HepG2 (cell line): Measurements from ENCODE around the gene LZTR1. TPM values are rescaled to one million over a fixed set of nuclear protein-coding genes. Genes with fewer than 3 reads are reported as not detected.
A peak's percentile ranks its signal among the peaks of the same experiment; 100 is the strongest.

Experiments used
- ATF7-NPFF ChIP-seq: sonication (generic); formaldehyde crosslinking; IDR thresholded peaks from 2 replicates; pipeline ENCODE4 v1.8.1; 2023; ENCODE audit warnings: mild to moderate bottlenecking, low read depth, missing genetic modification reagents, moderate library complexity
- CCDC6 ChIP-seq: sonication (generic); formaldehyde crosslinking; IDR thresholded peaks from 2 replicates; pipeline ENCODE4 v1.8.1; 2022; ENCODE audit warnings: mild to moderate bottlenecking, missing genetic modification reagents, moderate library complexity
- CEBPG ChIP-seq: IDR thresholded peaks from 2 replicates; pipeline ENCODE4 v1.6.1; 2016
- HDAC2 ChIP-seq: sonication (generic); formaldehyde crosslinking; IDR thresholded peaks from 2 replicates; pipeline ENCODE4 v1.4.0; 2020; ENCODE audit warnings: missing genetic modification reagents
- HNRNPL ChIP-seq: fragments of 200-400 bp; formaldehyde crosslinking; IDR thresholded peaks from 2 replicates; pipeline ENCODE4 v1.6.1; 2017; ENCODE audit warnings: mild to moderate bottlenecking, low read depth, low read length
- NFATC3 ChIP-seq: sonication (generic); formaldehyde crosslinking; IDR thresholded peaks from 2 replicates; pipeline ENCODE4 v1.5.1; 2020; ENCODE audit warnings: mild to moderate bottlenecking, missing genetic modification reagents
- PITX1 ChIP-seq: sonication (generic); formaldehyde crosslinking; IDR thresholded peaks from 2 replicates; pipeline ENCODE4 v1.5.1; 2020; ENCODE audit warnings: mild to moderate bottlenecking, missing genetic modification reagents
- SMAD1 ChIP-seq: sonication (generic); formaldehyde crosslinking; IDR thresholded peaks from 2 replicates; pipeline ENCODE4 v1.4.0; 2020; ENCODE audit warnings: missing genetic modification reagents, low read depth, mild to moderate bottlenecking, borderline replicate concordance
- SPEN ChIP-seq: sonication (generic); formaldehyde crosslinking; IDR thresholded peaks from 2 replicates; pipeline ENCODE4 v1.5.1; 2020; ENCODE audit warnings: low read depth, mild to moderate bottlenecking, missing genetic modification reagents
- SRY ChIP-seq: sonication (generic); formaldehyde crosslinking; IDR thresholded peaks from 2 replicates; pipeline ENCODE4 v1.8.0; 2022; ENCODE audit warnings: mild to moderate bottlenecking, missing genetic modification reagents
- THRA ChIP-seq: sonication (generic); formaldehyde crosslinking; IDR thresholded peaks from 2 replicates; pipeline ENCODE4 v1.4.0; 2020; ENCODE audit warnings: missing genetic modification reagents, borderline replicate concordance
- ZNF263 ChIP-seq: sonication (generic); formaldehyde crosslinking; IDR thresholded peaks from 2 replicates; pipeline ENCODE4 v1.4.0; 2020; ENCODE audit warnings: missing genetic modification reagents
- ZNF607 ChIP-seq: sonication (generic); formaldehyde crosslinking; IDR thresholded peaks from 2 replicates; pipeline ENCODE4 v1.5.1; 2020; ENCODE audit warnings: missing genetic modification reagents, mild to moderate bottlenecking, borderline replicate concordance
- polyA plus RNA-seq, 8 experiments: library from polyadenylated mRNA; depleted of rRNA in 3 of 8; stranded (reverse) in 7 of 8; unstranded in 1 of 8; fragments of >200 nt; fragmentation: Illumina TruSeq in 4 of 8; extraction: Trizol in 4 of 8; gene quantifications; 2 replicates each; pipeline versions ENCODE4 v1.2.1 to v1.2.3, GENCODE V29; 2011 to 2016; ENCODE audit warnings: low read depth in 4 of 8, missing spikeins in 1 of 8, mixed read lengths in 1 of 8; ENCODE audit not compliant: insufficient read depth in 1 of 8
- total RNA-seq, 5 experiments: library from RNA; depleted of rRNA; stranded (reverse); fragments of >200 nt; fragmentation: Illumina TruSeq; extraction: Trizol; gene quantifications; 2 replicates each; pipeline ENCODE4 v1.2.3, GENCODE V29; 2016; ENCODE audit warnings: low read depth in 1 of 5
- TF ChIP-seq, protein P1 (sequence below): sonication (generic); formaldehyde crosslinking; IDR thresholded peaks from 2 replicates; pipeline ENCODE4 v1.4.0; 2020; ENCODE audit warnings: missing genetic modification reagents, mild to moderate bottlenecking, borderline replicate concordance
- TF ChIP-seq, protein P2 (sequence below): sonication (generic); formaldehyde crosslinking; IDR thresholded peaks from 2 replicates; pipeline ENCODE4 v1.4.0; 2020; ENCODE audit warnings: missing genetic modification reagents
- TF ChIP-seq, protein P3 (sequence below): sonication (generic); formaldehyde crosslinking; IDR thresholded peaks from 2 replicates; pipeline ENCODE4 v1.5.0; 2020; ENCODE audit warnings: missing genetic modification reagents
- TF ChIP-seq, protein P4 (sequence below): sonication (generic); formaldehyde crosslinking; IDR thresholded peaks from 2 replicates; pipeline ENCODE4 v1.5.0; 2020; ENCODE audit warnings: mild to moderate bottlenecking, missing genetic modification reagents
- TF ChIP-seq, protein P5 (sequence below): sonication (generic); formaldehyde crosslinking; IDR thresholded peaks from 2 replicates; pipeline ENCODE4 v1.5.1; 2020; ENCODE audit warnings: missing genetic modification reagents, mild to moderate bottlenecking, borderline replicate concordance

Gene LZTR1
- total and polyA plus RNA-seq, 2 of the 13 experiments (the other 11 are each of a cell fraction or from before 2014, with no cell fraction given), result 21.8 to 22.4 TPM

- TF ChIP-seq, protein P1, sequence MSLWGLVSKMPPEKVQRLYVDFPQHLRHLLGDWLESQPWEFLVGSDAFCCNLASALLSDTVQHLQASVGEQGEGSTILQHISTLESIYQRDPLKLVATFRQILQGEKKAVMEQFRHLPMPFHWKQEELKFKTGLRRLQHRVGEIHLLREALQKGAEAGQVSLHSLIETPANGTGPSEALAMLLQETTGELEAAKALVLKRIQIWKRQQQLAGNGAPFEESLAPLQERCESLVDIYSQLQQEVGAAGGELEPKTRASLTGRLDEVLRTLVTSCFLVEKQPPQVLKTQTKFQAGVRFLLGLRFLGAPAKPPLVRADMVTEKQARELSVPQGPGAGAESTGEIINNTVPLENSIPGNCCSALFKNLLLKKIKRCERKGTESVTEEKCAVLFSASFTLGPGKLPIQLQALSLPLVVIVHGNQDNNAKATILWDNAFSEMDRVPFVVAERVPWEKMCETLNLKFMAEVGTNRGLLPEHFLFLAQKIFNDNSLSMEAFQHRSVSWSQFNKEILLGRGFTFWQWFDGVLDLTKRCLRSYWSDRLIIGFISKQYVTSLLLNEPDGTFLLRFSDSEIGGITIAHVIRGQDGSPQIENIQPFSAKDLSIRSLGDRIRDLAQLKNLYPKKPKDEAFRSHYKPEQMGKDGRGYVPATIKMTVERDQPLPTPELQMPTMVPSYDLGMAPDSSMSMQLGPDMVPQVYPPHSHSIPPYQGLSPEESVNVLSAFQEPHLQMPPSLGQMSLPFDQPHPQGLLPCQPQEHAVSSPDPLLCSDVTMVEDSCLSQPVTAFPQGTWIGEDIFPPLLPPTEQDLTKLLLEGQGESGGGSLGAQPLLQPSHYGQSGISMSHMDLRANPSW (CRISPR knock-in tag), result no peak
- TF ChIP-seq PITX1 (CRISPR knock-in tag) (no peak; the same call in 1 of the 2 replicates), SPEN (0 out of 2 replicates have a peak, but pooled peaks have one; percentile 6), CEBPG (CRISPR knock-in tag) (0 out of 2 replicates have a peak, but pooled peaks have one; percentile 8), HDAC2 (CRISPR knock-in tag) (peak; percentile 29), ATF7-NPFF (0 out of 2 replicates have a peak, but pooled peaks have one; percentile 5), THRA (CRISPR knock-in tag) (peak; percentile 67; the same call in 1 of the 2 replicates), SMAD1 (0 out of 2 replicates have a peak, but pooled peaks have one; percentile 66), SRY (CRISPR knock-in tag) (no peak), NFATC3 (CRISPR knock-in tag) (no peak), HNRNPL (0 out of 2 replicates have a peak, but pooled peaks have one; percentile 4), ZNF607 (CRISPR knock-in tag) (0 out of 2 replicates have a peak, but pooled peaks have one; percentile 13), ZNF263 (CRISPR knock-in tag) (peak; percentile 89), CCDC6 (CRISPR knock-in tag) (peak; percentile 61; the same call in 1 of the 2 replicates)
- TF ChIP-seq, protein P2, sequence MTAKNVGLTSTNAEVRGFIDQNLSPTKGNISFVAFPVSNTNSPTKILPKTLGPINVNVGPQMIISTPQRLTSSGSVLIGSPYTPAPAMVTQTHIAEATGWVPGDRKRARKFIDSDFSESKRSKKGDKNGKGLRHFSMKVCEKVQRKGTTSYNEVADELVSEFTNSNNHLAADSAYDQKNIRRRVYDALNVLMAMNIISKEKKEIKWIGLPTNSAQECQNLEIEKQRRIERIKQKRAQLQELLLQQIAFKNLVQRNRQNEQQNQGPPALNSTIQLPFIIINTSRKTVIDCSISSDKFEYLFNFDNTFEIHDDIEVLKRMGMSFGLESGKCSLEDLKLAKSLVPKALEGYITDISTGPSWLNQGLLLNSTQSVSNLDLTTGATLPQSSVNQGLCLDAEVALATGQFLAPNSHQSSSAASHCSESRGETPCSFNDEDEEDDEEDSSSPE (CRISPR knock-in tag), result 0 out of 2 replicates have a peak, but pooled peaks have one; percentile 40
- TF ChIP-seq, protein P3, sequence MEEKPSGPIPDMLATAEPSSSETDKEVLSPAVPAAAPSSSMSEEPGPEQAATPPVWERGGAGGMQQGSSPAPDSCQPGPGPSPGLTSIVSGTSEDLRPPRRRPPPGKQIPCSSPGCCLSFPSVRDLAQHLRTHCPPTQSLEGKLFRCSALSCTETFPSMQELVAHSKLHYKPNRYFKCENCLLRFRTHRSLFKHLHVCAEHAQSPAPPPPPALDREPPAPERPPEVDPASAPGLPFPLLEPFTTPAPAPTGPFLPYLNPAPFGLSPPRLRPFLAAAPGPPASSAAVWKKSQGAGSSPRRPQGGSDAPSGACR (CRISPR knock-in tag), result 0 out of 2 replicates have a peak, but pooled peaks have one; percentile 61
- TF ChIP-seq, protein P4, sequence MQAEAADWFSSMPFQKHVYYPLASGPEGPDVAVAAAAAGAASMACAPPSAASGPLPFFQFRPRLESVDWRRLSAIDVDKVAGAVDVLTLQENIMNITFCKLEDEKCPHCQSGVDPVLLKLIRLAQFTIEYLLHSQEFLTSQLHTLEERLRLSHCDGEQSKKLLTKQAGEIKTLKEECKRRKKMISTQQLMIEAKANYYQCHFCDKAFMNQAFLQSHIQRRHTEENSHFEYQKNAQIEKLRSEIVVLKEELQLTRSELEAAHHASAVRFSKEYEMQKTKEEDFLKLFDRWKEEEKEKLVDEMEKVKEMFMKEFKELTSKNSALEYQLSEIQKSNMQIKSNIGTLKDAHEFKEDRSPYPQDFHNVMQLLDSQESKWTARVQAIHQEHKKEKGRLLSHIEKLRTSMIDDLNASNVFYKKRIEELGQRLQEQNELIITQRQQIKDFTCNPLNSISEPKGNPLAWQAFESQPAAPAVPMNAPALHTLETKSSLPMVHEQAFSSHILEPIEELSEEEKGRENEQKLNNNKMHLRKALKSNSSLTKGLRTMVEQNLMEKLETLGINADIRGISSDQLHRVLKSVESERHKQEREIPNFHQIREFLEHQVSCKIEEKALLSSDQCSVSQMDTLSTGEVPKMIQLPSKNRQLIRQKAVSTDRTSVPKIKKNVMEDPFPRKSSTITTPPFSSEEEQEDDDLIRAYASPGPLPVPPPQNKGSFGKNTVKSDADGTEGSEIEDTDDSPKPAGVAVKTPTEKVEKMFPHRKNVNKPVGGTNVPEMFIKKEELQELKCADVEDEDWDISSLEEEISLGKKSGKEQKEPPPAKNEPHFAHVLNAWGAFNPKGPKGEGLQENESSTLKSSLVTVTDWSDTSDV (CRISPR knock-in tag), result peak; percentile 80; the same call in 1 of the 2 replicates
- TF ChIP-seq, protein P5, sequence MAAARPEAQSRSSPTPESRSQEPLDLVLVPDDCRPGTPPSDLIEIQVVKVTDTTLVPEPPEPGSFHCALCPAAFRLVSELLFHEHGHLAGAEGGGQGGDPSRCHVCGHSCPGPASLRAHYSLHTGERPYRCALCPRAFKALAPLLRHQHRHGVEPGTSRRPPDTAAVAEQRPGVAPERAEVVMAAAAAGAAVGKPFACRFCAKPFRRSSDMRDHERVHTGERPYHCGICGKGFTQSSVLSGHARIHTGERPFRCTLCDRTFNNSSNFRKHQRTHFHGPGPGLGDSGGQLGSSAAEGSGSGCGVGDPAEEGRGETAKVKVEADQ (CRISPR knock-in tag), result 0 out of 2 replicates have a peak, but pooled peaks have one; percentile 37
Measured at GRCh38 chr22:20957683-20958431, 24.2 kb upstream of the LZTR1 start (continued).
